ENCODE data around the gene DCDC1.

- TF ChIP-seq CTCF (IDR thresholded peaks at IDR 0.05) (no peak), POLR2A (IDR thresholded peaks at IDR 0.05) (no peak)
These were observed 310.0 kb downstream of the DCDC1 start for GRCh38 chr11:31059529-31059928.
